ELR (cell line): Measurements from ENCODE around the gene TBC1D20.
A peak's percentile ranks its signal among the peaks of the same experiment; 100 is the strongest.
"Not testable (repeated sequence)": the region's sequence is repeated elsewhere in the genome, so short reads cannot be mapped to it uniquely, and the experiment has no call there.

Experiments
- DNase-seq: peaks from one replicate; pipeline ENCODE4 v3.0.0-alpha.2; 2015; ENCODE audit warnings: low read depth

Gene TBC1D20, protein sequence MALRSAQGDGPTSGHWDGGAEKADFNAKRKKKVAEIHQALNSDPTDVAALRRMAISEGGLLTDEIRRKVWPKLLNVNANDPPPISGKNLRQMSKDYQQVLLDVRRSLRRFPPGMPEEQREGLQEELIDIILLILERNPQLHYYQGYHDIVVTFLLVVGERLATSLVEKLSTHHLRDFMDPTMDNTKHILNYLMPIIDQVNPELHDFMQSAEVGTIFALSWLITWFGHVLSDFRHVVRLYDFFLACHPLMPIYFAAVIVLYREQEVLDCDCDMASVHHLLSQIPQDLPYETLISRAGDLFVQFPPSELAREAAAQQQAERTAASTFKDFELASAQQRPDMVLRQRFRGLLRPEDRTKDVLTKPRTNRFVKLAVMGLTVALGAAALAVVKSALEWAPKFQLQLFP

DNA sequence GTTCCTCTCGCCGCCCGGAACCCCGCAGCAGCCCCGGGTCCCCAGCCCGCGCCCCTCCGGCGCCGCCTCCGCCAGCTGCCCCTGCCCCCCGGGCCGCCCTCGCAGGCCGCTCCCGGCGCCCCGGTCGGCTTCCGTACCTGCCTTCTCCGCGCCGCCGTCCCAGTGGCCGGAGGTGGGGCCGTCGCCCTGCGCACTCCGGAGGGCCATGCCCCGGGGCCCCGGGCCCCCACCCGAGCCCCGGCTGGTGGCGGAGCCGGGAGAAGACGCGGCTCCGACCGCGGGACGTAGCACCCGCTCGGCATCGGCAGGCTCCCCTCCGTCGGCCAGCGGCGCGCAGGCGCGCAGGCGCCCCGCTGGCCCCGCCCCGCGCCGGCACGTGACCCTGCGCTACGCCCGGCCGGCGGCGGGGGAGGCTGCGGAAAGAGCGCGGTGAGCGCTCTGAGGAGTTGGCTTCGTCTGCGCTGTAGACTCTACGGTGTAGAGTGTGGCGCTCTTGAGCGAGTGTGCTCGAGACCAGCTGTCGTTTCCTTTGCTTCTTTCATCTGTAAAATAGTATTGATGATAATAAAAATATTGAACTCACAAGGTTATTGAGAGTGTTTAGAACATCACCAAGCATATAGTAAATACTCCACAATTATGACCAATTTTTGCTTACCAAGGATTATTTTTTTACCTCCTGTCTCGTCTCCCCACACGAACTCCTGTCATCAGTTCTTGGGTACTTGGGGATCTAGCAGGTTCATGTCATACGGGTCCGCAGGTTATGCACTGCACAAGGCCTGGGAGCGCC lies at the start of gene TBC1D20:
Gene TBC1D20, minus strand, starts transcription at position 335 of the 793 bp plus-strand sequence. Its CDS starts 128 bp downstream, at position 207.
- DNase-seq = peak; percentile 88

DNA sequence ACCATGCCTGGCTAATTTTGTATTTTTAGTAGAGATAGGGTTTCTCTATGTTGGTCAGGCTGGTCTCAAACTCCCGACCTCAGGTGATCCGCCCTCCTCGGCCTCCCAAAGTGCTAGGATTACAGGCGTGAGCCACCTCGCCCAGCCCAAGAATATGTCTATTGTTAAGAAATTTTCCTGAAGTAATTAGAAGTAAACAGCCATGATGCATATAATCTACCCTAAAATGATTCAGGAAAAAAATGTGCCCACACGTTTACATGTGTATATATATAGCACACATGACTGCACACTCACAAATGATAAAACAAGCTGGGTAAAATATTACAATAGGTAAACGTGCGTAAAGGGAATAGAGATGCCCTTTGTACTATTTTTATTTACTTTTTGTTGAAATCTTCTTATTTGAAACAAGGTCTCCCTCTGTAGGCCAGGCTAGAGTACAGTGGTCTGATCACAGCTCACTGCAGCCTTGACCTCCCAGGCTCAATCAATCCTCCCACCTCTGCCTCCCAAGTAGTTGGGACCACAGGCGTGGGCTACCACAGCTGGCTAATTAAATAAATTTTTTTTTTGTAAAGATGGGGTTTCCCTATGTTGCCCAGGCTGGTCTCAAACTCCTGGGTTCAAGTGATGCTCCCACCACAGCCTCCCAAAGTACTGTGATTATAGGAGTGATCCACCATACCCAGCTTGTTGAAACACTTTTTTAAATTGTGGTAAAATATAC lies 48.2 kb upstream of the TBC1D20 start:
- DNase-seq = not testable (repeated sequence)

DNA sequence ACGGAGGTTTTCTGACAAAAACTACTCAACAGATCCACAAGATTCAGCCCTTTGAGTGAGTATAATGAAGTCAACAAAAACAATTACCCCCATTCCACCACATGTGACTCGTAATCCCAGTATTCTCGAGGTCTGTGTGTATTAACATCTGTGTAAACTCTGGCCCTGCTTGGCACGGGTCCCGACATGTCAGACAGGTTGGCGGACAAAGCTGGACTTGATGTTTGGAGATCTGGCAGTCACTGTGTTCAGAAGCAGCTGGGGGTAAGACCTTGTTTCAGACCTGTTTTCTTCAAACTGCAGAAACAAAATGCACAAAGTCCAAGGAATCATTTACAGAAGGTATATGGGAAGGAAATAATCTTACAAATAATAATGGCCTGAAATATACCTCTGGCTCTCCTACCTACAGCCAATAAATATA lies 46.0 kb upstream of the TBC1D20 start:
- DNase-seq = peak; percentile 17

DNA sequence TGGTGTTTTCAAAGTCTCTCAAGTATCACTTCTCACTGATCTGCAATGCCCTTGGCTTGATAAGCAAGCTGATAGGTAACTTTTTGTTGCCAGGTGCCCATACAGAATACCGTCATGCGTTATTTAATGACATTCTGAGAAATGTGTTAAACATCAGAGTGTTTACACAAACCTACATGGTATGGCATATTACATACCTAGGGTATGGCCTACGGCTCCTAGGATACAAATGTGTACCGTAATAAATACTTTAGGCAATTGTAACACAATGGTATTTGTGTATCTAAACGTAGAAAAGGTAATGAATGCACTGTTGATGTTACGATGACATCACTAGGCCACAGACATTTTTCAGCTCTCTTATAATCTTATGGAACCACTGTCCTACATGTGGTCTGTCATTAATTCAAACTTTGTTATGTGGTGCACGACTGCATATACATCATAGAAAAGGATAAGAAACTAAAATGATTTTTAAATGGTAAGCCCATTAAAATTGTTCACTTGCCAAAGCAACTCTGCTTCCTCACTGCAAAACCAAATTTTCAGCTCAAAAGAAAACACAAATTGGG lies 45.5 kb upstream of the TBC1D20 start:
- DNase-seq = peak; percentile 13

DNA sequence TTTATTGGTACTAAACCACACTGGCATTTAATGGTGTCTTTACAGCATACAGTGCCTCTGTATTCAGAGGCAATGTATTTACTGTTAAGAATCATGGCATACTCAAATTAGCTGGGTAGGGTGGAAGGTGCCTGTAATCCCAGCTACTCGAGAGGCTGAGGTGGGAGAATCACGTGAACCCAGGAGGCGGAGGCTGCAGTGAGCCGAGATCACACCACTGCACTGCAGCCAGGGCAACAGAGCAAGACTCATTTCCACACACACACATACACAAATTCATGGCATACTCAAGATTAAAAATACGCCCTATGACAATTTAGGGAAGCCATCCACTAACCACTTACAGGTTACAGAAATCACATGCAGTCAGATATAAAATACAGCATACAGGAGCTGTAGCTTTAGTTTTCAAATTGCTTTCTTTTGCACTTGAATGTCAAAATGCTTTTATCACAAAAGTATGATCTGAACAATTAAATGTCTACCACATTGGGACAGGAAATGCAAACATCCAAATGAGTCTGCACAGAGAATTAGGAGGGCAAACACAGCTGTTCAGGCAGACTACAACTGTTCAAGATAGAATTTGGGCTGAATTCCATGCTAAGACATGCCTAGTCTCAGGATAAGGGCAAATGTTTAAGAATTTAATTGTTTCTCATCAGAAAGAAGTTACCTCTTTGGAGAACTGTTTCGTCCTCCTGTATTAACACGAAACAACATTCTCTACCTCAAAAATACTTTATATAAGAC lies 44.8 kb upstream of the TBC1D20 start:
- DNase-seq = no peak

DNA sequence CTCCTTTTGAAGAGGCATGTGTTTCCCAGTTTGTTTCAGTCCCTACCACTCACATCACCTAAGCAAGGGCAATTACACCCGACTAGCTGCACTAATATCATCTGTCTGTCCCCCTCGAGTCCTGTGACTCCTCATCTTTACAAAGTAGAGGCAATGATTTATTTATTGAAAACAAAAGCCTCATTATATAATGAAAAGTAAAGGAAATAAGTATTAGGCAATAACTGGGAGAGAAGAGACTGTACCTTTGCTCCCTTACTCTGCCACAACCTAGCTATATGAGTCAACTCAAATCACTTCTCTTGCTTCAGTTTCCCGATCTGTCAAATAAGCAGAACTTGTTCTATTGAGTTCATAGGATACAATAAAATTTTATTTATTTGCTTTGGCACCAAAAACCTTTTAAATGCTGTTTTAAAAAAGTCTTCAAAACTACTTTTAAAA lies 42.3 kb upstream of the TBC1D20 start:
- no peak for DNase-seq

DNA sequence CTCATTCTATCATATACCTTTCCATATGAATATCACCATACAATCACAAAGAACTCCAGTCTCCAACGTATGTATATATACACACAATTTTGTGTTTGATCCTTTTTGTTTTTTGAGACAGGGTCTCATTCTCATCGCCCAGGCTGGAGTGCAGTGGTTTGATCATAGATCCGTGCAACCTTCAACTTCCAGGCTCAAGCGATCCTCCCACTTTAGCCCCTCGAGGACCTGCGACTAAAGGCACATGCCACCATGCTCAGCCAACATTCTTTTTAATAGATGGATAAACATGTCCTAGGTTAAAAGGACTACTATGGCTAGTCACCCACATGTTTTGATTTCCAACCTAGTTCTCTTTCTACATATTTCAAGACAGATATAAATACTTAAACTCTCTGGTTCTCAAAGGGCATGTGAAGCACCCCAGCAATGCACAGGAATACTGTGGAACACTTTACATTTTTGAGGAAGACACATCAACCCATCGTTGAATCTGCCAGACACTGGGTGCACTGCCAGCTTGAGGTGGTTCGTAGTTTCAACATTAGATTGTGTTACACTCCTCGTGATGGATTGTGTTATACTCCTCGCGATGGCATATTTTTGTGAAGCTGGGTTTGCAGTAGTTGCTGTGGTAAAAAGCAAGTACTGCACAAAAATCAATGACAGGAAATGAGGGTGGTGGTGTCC lies 40.9 kb upstream of the TBC1D20 start:
- DNase-seq = no peak

DNA sequence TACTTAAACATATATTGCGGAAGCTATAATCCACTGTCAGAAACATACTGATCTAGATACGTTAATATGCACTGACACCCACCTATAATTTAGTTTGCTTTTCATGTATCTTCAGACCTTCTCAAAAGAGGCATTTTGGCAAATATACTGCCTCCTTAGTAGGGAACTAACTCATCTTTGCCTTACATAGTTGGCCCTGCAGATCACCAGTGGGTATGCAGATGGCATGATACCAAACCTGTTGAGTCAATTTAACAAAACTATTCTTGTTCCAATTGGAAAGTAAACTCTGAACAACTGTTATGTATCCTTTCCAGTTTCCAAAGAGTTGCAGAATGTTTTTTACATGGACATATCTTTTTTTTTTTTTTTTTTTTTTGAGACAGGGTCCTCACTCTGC lies 35.6 kb upstream of the TBC1D20 start:
- no peak for DNase-seq

DNA sequence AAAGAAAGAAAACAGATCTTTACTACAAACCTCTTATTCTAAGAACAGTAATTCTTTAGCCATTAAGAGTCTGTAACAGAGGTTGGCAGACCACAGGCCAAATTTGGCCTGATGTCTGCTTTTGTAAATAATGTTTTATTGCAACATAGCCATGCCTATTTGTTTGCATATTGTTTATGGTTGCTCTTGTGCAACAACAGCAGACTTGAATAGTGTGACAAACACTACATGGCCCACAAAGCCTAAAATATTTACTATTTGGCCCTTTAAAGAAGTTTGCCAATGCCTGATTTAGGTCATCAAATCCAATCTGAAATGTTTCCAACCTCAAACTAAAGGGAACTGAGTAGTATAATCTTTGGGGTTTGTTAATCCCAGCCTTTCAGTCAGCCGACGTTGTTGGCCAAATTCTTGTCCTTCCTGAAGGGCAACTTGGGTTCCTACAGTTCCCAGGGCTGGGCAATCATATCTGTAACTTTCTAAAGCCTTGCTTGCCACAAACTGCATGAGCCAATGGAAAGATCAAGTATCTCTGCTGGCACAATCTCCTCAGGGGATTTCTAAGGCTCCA lies 33.9 kb upstream of the TBC1D20 start:
- DNase-seq = no peak

DNA sequence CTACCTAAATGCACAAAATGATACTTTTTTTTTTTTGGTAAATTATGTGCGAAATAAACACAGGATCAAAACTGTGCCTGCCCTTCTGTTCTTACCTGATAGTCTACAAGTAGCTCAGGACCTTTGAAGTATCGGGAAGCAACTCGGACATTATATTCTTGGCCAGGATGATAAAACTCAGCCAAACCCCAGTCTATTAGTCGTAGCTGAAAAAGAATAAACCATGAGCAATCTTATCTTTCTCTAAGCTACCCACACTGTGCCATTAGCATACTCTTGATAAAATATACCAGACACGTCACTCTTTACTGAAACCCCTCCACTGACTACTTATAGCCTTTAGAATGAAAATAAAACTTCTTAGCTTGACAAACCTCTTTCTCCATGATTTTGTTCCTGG lies 29.8 kb upstream of the TBC1D20 start:
- no peak for DNase-seq

DNA sequence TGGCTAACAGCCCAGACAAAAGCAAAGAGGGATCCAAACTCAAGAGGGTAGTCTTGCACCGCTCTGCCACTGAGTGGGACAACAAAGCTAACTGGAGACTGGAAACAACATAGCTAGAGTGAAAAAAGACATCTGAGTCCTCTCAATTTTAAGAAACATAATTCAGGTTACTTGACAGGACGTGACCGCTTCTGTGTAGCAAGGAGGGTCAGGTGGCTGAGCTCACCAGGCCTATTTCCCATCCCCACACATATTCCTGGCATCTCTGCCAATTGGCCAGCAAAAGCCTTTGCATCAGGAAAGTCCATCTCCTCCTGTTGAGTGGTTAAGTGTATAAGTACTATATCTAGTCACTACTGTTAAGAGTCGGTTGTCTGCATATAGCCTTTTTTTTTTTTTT lies 25.3 kb upstream of the TBC1D20 start:
- DNase-seq = no peak

DNA sequence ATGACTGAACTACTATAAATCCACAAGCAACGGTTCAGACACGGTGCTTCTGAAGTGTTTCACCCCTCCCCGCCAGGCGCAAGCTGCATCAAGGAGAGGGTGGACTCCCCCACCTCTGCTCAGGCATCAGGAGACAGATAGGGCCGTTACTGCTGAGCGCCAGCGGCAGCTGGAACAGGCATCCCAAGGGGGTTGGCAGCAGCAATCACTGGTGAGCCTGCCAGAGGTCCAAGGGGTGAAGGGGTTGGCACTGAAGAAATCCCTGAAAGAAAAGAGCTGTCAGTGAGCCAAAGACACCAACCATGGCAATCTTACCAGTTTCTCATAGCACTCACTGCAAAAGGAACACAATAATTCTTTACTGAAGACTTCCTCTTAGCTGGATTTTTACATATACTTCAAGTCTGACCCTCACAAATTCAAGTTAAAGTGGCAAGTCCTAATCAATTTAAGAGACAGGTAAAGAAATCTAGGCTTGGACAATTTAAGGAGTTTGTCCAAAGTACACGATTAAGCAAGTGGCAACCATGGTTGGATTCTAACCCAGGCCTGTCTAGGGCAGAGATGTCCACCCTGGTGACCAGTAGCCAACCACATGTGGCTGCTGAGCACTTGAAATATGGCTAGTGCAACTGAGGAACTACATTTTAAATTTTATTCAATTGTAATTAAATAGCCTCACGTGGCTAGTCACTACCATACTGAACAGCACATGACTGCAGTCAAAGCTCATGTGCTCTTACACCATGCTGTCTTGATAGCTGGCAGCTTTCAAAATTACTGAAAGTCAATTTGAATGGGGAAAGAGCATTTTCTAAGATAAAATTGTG lies 21.7 kb upstream of the TBC1D20 start:
- no peak for DNase-seq

DNA sequence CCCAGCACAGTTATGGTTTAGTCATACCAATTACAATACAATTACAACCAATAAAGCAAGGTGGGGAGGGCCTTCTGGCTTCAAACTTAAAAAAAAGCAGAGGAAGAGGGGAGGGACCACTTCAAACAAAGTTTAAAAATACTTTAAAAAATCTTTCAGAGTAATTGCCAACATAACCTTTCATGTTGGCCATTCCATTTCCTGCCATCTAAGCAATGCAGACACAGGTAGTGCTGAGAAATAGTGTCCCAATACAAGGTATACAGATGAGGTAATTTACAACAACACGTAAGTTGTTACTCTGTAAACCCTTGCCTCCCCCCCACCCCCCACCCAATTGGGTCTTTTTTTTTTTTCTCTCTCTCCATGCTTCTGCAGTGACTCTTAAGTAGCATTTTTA lies 18.8 kb upstream of the TBC1D20 start:
- no peak for DNase-seq

DNA sequence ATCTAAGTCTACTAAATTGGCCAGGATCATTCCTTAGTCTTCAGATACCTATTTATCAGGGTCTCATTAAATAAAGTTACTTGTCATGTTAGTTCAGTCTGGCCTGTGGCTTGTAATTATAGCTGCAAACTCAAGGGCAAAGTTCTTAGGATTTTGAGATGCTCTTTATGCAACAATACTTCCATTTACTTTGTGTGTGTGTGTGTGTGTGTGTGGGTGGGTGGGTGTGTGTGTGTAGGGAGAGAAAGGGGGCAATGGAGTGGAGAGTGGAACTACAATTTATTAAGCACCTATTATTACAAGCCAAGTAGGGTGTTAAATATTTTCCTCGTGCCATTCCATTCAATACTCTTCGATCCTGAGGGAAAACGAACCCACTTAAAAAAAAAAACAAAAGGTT lies 17.7 kb upstream of the TBC1D20 start:
- DNase-seq = no peak

DNA sequence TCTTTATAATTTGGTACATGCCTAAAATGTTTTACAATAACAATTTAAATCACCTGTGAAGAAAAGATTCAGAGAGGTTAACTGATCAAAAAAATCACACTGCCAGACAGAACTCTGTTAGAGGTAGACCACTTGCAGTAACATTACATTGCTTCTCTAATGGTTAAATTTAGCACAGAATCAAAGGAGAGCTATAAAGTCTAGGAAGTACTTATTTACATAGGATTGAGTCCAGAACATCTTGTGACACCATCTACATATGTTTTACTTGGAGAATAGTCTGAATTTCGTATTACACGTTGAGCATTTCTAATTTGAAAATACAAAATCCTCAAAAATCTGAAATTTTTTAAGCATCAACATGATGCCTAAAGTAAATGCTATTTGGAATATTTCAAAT lies 17.2 kb upstream of the TBC1D20 start:
- no peak for DNase-seq

DNA sequence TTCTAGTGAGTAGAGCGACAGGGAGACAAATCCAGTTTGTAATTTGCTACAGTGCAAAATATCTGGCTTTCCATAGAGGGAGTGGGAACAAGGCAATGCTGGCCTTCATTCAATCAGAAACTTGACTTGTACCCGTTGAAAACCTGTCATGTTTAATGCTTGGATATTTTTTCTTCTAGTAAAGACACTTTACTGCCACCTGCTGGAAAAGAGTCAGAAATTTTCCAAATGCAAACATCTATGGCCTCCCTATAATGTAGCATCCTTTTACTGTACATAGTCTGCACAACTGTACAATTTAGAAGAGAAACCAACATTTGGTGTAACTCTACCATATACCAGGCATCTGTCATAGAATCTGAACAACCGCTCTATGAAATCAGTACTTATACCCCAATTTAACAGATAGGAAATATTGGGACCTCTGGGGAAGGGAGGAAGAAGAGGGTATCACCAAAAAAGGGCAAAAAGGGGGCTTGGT lies 16.7 kb upstream of the TBC1D20 start:
- peak; percentile 77 for DNase-seq

DNA sequence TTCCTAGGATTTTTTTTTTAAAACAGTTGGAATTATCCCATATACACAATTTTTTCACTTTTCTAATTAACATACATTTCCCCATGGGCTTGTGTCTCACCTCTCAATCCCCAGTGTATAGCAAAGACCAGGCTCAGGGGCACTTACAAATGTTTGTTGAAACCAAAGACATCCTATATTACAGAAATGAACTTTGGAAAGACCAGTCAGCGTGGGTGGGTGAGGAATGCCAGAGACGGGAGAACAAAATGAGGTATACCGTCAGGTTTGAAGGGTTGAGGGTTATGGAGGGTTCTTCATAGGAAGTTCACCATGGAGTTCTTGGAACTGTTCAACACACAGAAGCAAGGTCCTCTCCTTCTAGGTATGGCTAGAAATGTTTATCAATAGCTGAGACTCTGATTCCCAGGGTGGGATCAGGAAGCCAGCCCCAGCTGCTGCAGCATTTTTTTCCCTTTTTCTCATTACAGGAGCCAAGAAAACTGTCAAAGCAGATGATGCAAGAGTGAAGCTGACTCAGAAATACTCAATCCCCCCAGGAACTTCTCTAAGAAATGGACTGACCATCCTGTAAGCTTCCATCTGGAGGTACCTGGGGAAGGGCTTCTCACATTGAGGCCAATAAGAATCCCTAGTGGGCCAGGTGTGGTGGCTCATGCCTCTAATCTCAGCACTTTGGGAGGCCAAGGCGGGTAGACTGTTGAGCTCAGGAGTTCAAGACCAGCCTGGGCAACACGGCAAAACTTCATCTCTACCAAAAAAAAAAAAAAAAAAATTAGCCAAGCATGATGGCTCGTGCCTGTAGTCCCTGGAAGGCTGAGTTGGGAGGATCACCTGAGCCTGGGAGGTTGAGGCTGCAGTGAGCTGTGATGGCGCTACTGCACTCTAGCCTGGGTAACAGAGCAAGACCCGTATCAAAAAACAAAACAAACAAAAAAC lies 15.9 kb upstream of the TBC1D20 start:
- DNase-seq = peak; percentile 35

DNA sequence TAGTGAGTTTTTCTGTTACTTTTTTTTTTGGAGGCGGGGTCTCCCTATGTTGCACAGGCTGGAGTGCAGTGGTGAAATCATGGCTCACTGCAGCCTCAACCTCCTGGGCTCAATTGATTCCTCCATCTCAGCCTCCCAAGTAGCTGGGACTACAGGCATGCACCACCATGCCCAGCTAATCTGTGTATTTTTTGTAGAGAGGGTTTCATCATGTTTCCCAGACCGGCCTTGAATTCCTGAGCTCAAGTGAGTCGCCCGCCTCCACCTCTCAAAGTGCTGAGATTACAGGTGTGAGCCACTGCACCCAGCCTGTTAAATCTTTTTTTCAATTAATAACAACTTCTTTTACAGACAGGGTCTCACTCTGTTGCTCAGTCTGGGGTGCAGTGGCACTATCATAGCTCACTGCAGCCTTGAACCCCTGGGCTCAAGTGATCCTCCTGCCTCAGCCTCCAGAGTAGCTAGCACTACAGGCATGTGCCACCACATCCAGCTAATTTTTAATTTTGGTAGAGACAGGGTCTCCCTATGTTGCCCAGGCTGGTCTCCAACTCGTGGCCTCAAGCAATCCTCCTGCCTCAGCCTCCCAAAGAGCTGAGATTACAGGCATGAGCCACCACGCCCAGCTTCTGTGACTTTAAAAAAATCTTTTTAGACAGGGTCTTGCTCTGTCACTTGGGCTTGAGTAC lies 14.4 kb upstream of the TBC1D20 start:
- not testable (repeated sequence) for DNase-seq
